Measurements from ENCODE around the gene TTC9C. TPM values are rescaled to one million over a fixed set of nuclear protein-coding genes. Genes with fewer than 3 reads are reported as not detected.
"Not testable (repeated sequence)": the region's sequence is repeated elsewhere in the genome, so short reads cannot be mapped to it uniquely, and the experiment has no call there.

The TTC9C gene
- total RNA-seq, 1 experiment from 2014 or later, result 33.3 TPM

GRCh38 chr11:62727872-62728170 is 465 bp upstream of the TTC9C start:
- no TSS peak for BruUV-seq (replicated peaks)
- Histone ChIP-seq H3K79me2 (ENCODE audit: insufficient read depth, low read length) (peaks cover 73% of the 10 kb centered on the region), H3K4me3 (replicated peaks in 1 of 2; ENCODE audit: low read depth in 1 of 2, low read length in 2 of 2) (peak overlapping the region; percentile 98 to 100), H3K36me3 (ENCODE audit: control insufficient read depth in 1 of 2, insufficient read depth in 2 of 2, low read length in 2 of 2) (peaks cover 18 to 26% of the 10 kb centered on the region in 2 experiments), H3K27me3 (ENCODE audit: insufficient read depth, low read length) (no peaks in the 10 kb centered on the region), H3K9me2 (ENCODE audit: insufficient read depth) (no peaks in the 10 kb centered on the region), H3K9me3 (ENCODE audit: control insufficient read depth in 1 of 2, insufficient read depth in 1 of 2, low read depth in 1 of 2, low read length in 2 of 2) (no peaks in the 10 kb centered on the region), H3K27ac (ENCODE audit: low read depth, low read length) (peak overlapping the region; percentile 96), H3K4me1 (ENCODE audit: control insufficient read depth in 1 of 2, insufficient read depth in 2 of 2, low read length in 2 of 2) (peaks cover 14 to 25% of the 10 kb centered on the region in 2 experiments), H3K9ac (ENCODE audit: low read length) (peak overlapping the region; percentile 93), H4K20me1 (ENCODE audit: insufficient read depth) (peaks cover 8% of the 10 kb centered on the region; the same call in 1 of the 2 replicates), H3K4me2 (ENCODE audit: low read length) (peak overlapping the region; percentile 100), H2AFZ (ENCODE audit: low read depth, low read length, poor library complexity, severe bottlenecking) (peak overlapping the region; percentile 95)
- DNase-seq (ENCODE audit: low read depth, low spot score) (peak; percentile 98), ATAC-seq (peak; percentile 68)
- POLR2A ChIA-PET, result interaction anchor here (0.8 to 4.3 kb wide), 21 partner anchors 18 to 154 kb away, joined by 3 to 59 read pairs (median 4); partner anchors contain the start of genes C11orf98, CSKMT, EEF1G and LBHD1
- TF ChIP-seq TCF7L2 (IDR thresholded peaks at IDR 0.05; ENCODE audit: borderline replicate concordance, extremely low read depth, insufficient read depth, insufficient read length) (no peak), ZBTB33 (IDR thresholded peaks at IDR 0.05; ENCODE audit: extremely low read depth, insufficient replicate concordance, low read length) (no peak), SP1 (IDR thresholded peaks at IDR 0.05; ENCODE audit: low read depth) (peak; percentile 81), YY1 (IDR thresholded peaks at IDR 0.05; ENCODE audit: extremely low read depth, insufficient replicate concordance, low read depth, low read length) (peak; percentile 1), REST (IDR thresholded peaks at IDR 0.05; ENCODE audit: low read depth) (no peak), SRF (IDR thresholded peaks at IDR 0.05; ENCODE audit: low read depth) (no peak), SIN3A (IDR thresholded peaks at IDR 0.05; ENCODE audit: low read depth) (no peak)
- TF ChIP-seq, protein P1, sequence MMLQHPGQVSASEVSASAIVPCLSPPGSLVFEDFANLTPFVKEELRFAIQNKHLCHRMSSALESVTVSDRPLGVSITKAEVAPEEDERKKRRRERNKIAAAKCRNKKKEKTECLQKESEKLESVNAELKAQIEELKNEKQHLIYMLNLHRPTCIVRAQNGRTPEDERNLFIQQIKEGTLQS (IDR thresholded peaks at IDR 0.05), result no peak
- TF ChIP-seq, protein P2, sequence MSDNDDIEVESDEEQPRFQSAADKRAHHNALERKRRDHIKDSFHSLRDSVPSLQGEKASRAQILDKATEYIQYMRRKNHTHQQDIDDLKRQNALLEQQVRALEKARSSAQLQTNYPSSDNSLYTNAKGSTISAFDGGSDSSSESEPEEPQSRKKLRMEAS (IDR thresholded peaks at IDR 0.05), result no peak
- intact Hi-C loops (cut with micrococcal nuclease), result loop anchor here (2.0 to 5.0 kb wide), 2 partner anchors 34 to 113 kb away; partner anchors contain the start of gene POLR2G
- RAD21 ChIA-PET (ENCODE audit: low non-redundant PET in 1 of 2, low total read pairs in 2 of 2, uncharacterized antibody in 2 of 2, unreplicated experiment in 2 of 2), result no interaction called here
- CTCF ChIA-PET, result interaction anchor here (0.9 to 2.5 kb wide), 10 partner anchors 22 to 333 kb away, joined by 3 to 10 read pairs (median 4); partner anchors contain the start of genes TAF6L, TMEM179B, TUT1 and ZBTB3

- peak overlapping the region; percentile 100 for H3K4me2 ChIP-seq (ENCODE audit: low read length)
- ATAC-seq; BruUV-seq (replicated peaks); intact Hi-C loops (cut with micrococcal nuclease); H3K27ac ChIP-seq (ENCODE audit: low read depth, low read length); H4K20me1 ChIP-seq (ENCODE audit: insufficient read depth); H3K27me3 ChIP-seq (ENCODE audit: insufficient read depth, low read length); H3K9me3 ChIP-seq (ENCODE audit: control insufficient read depth in 1 of 2, insufficient read depth in 1 of 2, low read depth in 1 of 2, low read length in 2 of 2); RAD21 ChIA-PET (ENCODE audit: low non-redundant PET in 1 of 2, low total read pairs in 2 of 2, uncharacterized antibody in 2 of 2, unreplicated experiment in 2 of 2); H2AFZ ChIP-seq (ENCODE audit: low read depth, low read length, poor library complexity, severe bottlenecking); DNase-seq (ENCODE audit: low read depth, low spot score); H3K9me2 ChIP-seq (ENCODE audit: insufficient read depth): not testable (repeated sequence)
- peaks cover 11 to 21% of the 10 kb centered on the region in 2 experiments; a peak in 3 of 4 replicates for H3K4me1 ChIP-seq (ENCODE audit: control insufficient read depth in 1 of 2, insufficient read depth in 2 of 2, low read length in 2 of 2)
- H3K79me2 ChIP-seq (ENCODE audit: insufficient read depth, low read length), result peaks cover 59% of the 10 kb centered on the region
- peak overlapping the region; percentile 98 to 100; a peak in 3 of 4 replicates for H3K4me3 ChIP-seq (replicated peaks in 1 of 2; ENCODE audit: low read depth in 1 of 2, low read length in 2 of 2)
- peaks cover 8 to 10% of the 10 kb centered on the region in 2 experiments; a peak in 2 of 4 replicates for H3K36me3 ChIP-seq (ENCODE audit: control insufficient read depth in 1 of 2, insufficient read depth in 2 of 2, low read length in 2 of 2)
- ChIA-PET CTCF (interaction anchor here (0.7 kb wide), 1 partner anchor 40 kb away, joined by 3 read pairs; no protein-coding TSS in a partner anchor), POLR2A (interaction anchor here (0.6 to 4.3 kb wide), 3 partner anchors 56 to 111 kb away, joined by 3 to 59 read pairs (median 5); no protein-coding TSS in a partner anchor)
- peak overlapping the region; percentile 93; the same call in 1 of the 2 replicates for H3K9ac ChIP-seq (ENCODE audit: low read length)
Observed at GRCh38 chr11:62730076-62730475, 1.8 kb downstream of the TTC9C start.

Data from HCT116 (cell line).